Measurements from ENCODE around the gene HSH2D.

The HSH2D gene

GRCh38 chr19:16161840-16162239, 18.4 kb downstream of the HSH2D start:
- Histone ChIP-seq H2BK12ac (ENCODE audit: low read length) (no peak overlapping the region), H4K8ac (ENCODE audit: low read depth, low read length) (no peak overlapping the region), H2BK5ac (ENCODE audit: low read length) (no peak overlapping the region), H3K9ac (ENCODE audit: low read depth, low read length, poor library complexity) (no peak overlapping the region), H3K9me3 (replicated peaks in 1 of 2; ENCODE audit: control insufficient read depth in 2 of 2, insufficient read depth in 1 of 2, low read depth in 1 of 2, low read length in 2 of 2) (no peaks in the 10 kb centered on the region), H2AK5ac (ENCODE audit: low read depth, low read length) (no peak overlapping the region), H3K4me2 (ENCODE audit: insufficient read depth, low read length, poor library complexity, severe bottlenecking) (no peak overlapping the region), H3K4ac (ENCODE audit: low read length) (no peak overlapping the region), H2BK15ac (ENCODE audit: low read length) (no peak overlapping the region), H2AFZ (ENCODE audit: low read length) (no peak overlapping the region), H3K4me3 (ENCODE audit: low read length in 2 of 2) (no peak overlapping the region), H3K14ac (ENCODE audit: low read length) (no peak overlapping the region), H3K23ac (ENCODE audit: low read depth, low read length, poor library complexity) (no peak overlapping the region), H3K79me1 (ENCODE audit: low read depth, low read length) (no peaks in the 10 kb centered on the region), H3K27ac (replicated peaks; ENCODE audit: low read length) (no peak overlapping the region), H3K4me1 (ENCODE audit: control insufficient read depth in 2 of 2, insufficient read depth in 1 of 2, low read depth in 1 of 2, low read length in 2 of 2) (no peaks in the 10 kb centered on the region), H3K18ac (ENCODE audit: low read length) (no peak overlapping the region), H3K27me3 (ENCODE audit: control insufficient read depth in 3 of 3, insufficient read depth in 3 of 3, low read depth in 1 of 3, low read length in 3 of 3) (no peaks in the 10 kb centered on the region), H2BK120ac (ENCODE audit: low read depth, low read length) (no peak overlapping the region), H3K36me3 (replicated peaks in 1 of 2; ENCODE audit: control insufficient read depth in 2 of 2, insufficient read depth in 2 of 2, low read length in 2 of 2) (no peaks in the 10 kb centered on the region), H4K91ac (ENCODE audit: low read depth, low read length, poor library complexity) (no peak overlapping the region)
- DNase-seq (ENCODE audit: low spot score): no peak
- WGBS, 2 donors (ENCODE audit: extremely low coverage in 2 of 2, insufficient read length in 2 of 2, insufficient replicate concordance in 1 of 2): no CpG with 5 or more reads among the region's 3 CpGs

DNA sequence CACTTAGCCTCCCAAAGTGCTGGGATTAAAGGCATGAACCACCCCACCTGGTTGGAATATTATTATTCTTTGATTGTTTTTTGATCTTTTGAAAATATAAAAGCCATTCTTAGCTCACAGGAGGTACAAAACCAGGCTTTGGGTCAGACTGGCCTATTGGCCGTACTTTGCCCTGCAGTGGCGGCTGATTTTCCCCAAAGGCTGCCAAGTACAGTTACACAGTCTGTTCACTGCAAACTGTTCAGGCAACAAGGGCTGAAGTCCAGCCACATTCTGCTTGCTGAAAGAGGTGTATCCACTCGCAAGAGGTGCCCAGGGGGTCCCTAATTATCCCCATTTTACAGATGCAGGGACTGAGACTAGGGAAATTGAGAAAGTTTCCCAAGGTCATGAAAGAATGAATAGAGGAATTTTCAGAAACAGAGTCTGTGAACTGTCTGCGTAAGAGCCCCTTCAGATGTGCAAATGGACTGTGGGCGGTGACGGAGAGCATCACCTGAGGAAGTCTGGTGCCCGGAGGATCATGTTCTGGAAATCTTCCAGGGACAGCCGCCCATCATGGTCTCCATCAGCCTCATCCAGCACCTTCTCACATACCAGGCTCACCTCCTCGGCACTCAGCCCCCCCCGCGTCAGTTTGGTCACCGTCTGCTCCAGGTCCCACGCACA, 20.9 kb downstream of the HSH2D start:
- Histone ChIP-seq H3K23ac (ENCODE audit: low read depth, low read length, poor library complexity) (no peak overlapping the region), H4K91ac (ENCODE audit: low read depth, low read length, poor library complexity) (no peak overlapping the region), H3K4me3 (ENCODE audit: low read length in 2 of 2) (no peak overlapping the region), H3K9me3 (replicated peaks in 1 of 2; ENCODE audit: control insufficient read depth in 2 of 2, insufficient read depth in 1 of 2, low read depth in 1 of 2, low read length in 2 of 2) (no peaks in the 10 kb centered on the region), H3K79me1 (ENCODE audit: low read depth, low read length) (no peaks in the 10 kb centered on the region), H2AFZ (ENCODE audit: low read length) (no peak overlapping the region), H3K14ac (ENCODE audit: low read length) (no peak overlapping the region), H2BK12ac (ENCODE audit: low read length) (no peak overlapping the region), H3K36me3 (replicated peaks in 1 of 2; ENCODE audit: control insufficient read depth in 2 of 2, insufficient read depth in 2 of 2, low read length in 2 of 2) (no peaks in the 10 kb centered on the region), H3K18ac (ENCODE audit: low read length) (no peak overlapping the region), H2BK5ac (ENCODE audit: low read length) (no peak overlapping the region), H3K9ac (ENCODE audit: low read depth, low read length, poor library complexity) (no peak overlapping the region), H2BK120ac (ENCODE audit: low read depth, low read length) (no peak overlapping the region), H4K8ac (ENCODE audit: low read depth, low read length) (no peak overlapping the region), H2BK15ac (ENCODE audit: low read length) (no peak overlapping the region), H3K27ac (replicated peaks; ENCODE audit: low read length) (no peak overlapping the region), H3K4me1 (ENCODE audit: control insufficient read depth in 2 of 2, insufficient read depth in 1 of 2, low read depth in 1 of 2, low read length in 2 of 2) (no peaks in the 10 kb centered on the region), H2AK5ac (ENCODE audit: low read depth, low read length) (no peak overlapping the region), H3K4me2 (ENCODE audit: insufficient read depth, low read length, poor library complexity, severe bottlenecking) (no peak overlapping the region), H3K4ac (ENCODE audit: low read length) (no peak overlapping the region), H3K27me3 (ENCODE audit: control insufficient read depth in 3 of 3, insufficient read depth in 3 of 3, low read depth in 1 of 3, low read length in 3 of 3) (no peaks in the 10 kb centered on the region)
- no CpG with 5 or more reads among the region's 13 CpGs for WGBS, 2 donors (ENCODE audit: extremely low coverage in 2 of 2, insufficient read length in 2 of 2, insufficient replicate concordance in 1 of 2)
- DNase-seq (ENCODE audit: low spot score): no peak

GRCh38 chr19:16166417-16166816, 22.9 kb downstream of the HSH2D start:
- H2BK15ac ChIP-seq (ENCODE audit: low read length): no peak overlapping the region
- no peak overlapping the region for H3K27ac ChIP-seq (replicated peaks; ENCODE audit: low read length)
- H3K27me3 ChIP-seq (ENCODE audit: control insufficient read depth in 3 of 3, insufficient read depth in 3 of 3, low read depth in 1 of 3, low read length in 3 of 3): no peaks in the 10 kb centered on the region
- peaks cover 0 to 2% of the 10 kb centered on the region in 2 donors for H3K9me3 ChIP-seq (replicated peaks in 1 of 2; ENCODE audit: control insufficient read depth in 2 of 2, insufficient read depth in 1 of 2, low read depth in 1 of 2, low read length in 2 of 2)
- H3K79me1 ChIP-seq (ENCODE audit: low read depth, low read length): no peaks in the 10 kb centered on the region
- H3K36me3 ChIP-seq (replicated peaks in 1 of 2; ENCODE audit: control insufficient read depth in 2 of 2, insufficient read depth in 2 of 2, low read length in 2 of 2): no peaks in the 10 kb centered on the region
- no peak overlapping the region for H3K4me2 ChIP-seq (ENCODE audit: insufficient read depth, low read length, poor library complexity, severe bottlenecking)
- H2AK5ac ChIP-seq (ENCODE audit: low read depth, low read length): no peak overlapping the region
- no peak overlapping the region for H4K91ac ChIP-seq (ENCODE audit: low read depth, low read length, poor library complexity)
- no peak for DNase-seq (ENCODE audit: low spot score)
- H3K4me3 ChIP-seq (ENCODE audit: low read length in 2 of 2): no peak overlapping the region
- no peak overlapping the region for H2BK12ac ChIP-seq (ENCODE audit: low read length)
- no peak overlapping the region for H4K8ac ChIP-seq (ENCODE audit: low read depth, low read length)
- H3K14ac ChIP-seq (ENCODE audit: low read length): no peak overlapping the region
- no peak overlapping the region for H3K4ac ChIP-seq (ENCODE audit: low read length)
- H3K18ac ChIP-seq (ENCODE audit: low read length): no peak overlapping the region
- no CpG with 5 or more reads among the region's 1 CpG for whole genome bisulfite sequencing, 2 donors (ENCODE audit: extremely low coverage in 2 of 2, insufficient read length in 2 of 2, insufficient replicate concordance in 1 of 2)
- H2BK120ac ChIP-seq (ENCODE audit: low read depth, low read length): no peak overlapping the region
- H3K23ac ChIP-seq (ENCODE audit: low read depth, low read length, poor library complexity): no peak overlapping the region
- H2AFZ ChIP-seq (ENCODE audit: low read length): no peak overlapping the region
- no peak overlapping the region for H3K9ac ChIP-seq (ENCODE audit: low read depth, low read length, poor library complexity)
- H2BK5ac ChIP-seq (ENCODE audit: low read length): no peak overlapping the region
- no peaks in the 10 kb centered on the region for H3K4me1 ChIP-seq (ENCODE audit: control insufficient read depth in 2 of 2, insufficient read depth in 1 of 2, low read depth in 1 of 2, low read length in 2 of 2)

DNA sequence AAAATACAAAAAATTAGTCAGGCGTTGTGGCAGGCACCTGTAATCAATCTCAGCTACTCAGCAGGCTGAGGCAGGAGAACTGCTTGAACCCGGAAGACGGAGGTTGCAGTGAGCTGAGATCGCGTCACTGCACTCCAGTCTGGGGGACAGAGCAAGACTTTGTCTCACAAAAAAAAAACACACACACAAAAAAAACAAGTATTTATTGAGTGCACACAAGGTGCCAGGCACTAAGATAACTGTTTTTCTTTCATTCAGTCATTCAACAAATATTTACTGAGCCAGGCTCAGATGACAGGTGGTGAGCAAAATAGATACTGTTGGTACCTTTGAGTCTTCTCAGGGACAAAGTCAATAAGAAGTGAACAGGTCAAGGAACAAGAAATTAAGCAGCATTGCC, 23.6 kb downstream of the HSH2D start:
- Histone ChIP-seq H3K23ac (ENCODE audit: low read depth, low read length, poor library complexity) (no peak overlapping the region), H3K79me1 (ENCODE audit: low read depth, low read length) (no peaks in the 10 kb centered on the region), H3K27ac (replicated peaks; ENCODE audit: low read length) (no peak overlapping the region), H4K8ac (ENCODE audit: low read depth, low read length) (no peak overlapping the region), H3K9me3 (replicated peaks in 1 of 2; ENCODE audit: control insufficient read depth in 2 of 2, insufficient read depth in 1 of 2, low read depth in 1 of 2, low read length in 2 of 2) (peaks cover 0 to 2% of the 10 kb centered on the region in 2 donors), H4K91ac (ENCODE audit: low read depth, low read length, poor library complexity) (no peak overlapping the region), H3K4me1 (ENCODE audit: control insufficient read depth in 2 of 2, insufficient read depth in 1 of 2, low read depth in 1 of 2, low read length in 2 of 2) (no peaks in the 10 kb centered on the region), H3K27me3 (ENCODE audit: control insufficient read depth in 3 of 3, insufficient read depth in 3 of 3, low read depth in 1 of 3, low read length in 3 of 3) (no peaks in the 10 kb centered on the region), H3K18ac (ENCODE audit: low read length) (no peak overlapping the region), H2BK15ac (ENCODE audit: low read length) (no peak overlapping the region), H3K4me3 (ENCODE audit: low read length in 2 of 2) (no peak overlapping the region), H2AFZ (ENCODE audit: low read length) (no peak overlapping the region), H3K4ac (ENCODE audit: low read length) (no peak overlapping the region), H3K4me2 (ENCODE audit: insufficient read depth, low read length, poor library complexity, severe bottlenecking) (no peak overlapping the region), H2BK120ac (ENCODE audit: low read depth, low read length) (no peak overlapping the region), H2AK5ac (ENCODE audit: low read depth, low read length) (no peak overlapping the region), H2BK12ac (ENCODE audit: low read length) (no peak overlapping the region), H2BK5ac (ENCODE audit: low read length) (no peak overlapping the region), H3K9ac (ENCODE audit: low read depth, low read length, poor library complexity) (no peak overlapping the region), H3K14ac (ENCODE audit: low read length) (no peak overlapping the region), H3K36me3 (replicated peaks in 1 of 2; ENCODE audit: control insufficient read depth in 2 of 2, insufficient read depth in 2 of 2, low read length in 2 of 2) (no peaks in the 10 kb centered on the region)
- no peak for DNase-seq (ENCODE audit: low spot score)
- no CpG with 5 or more reads among the region's 5 CpGs for WGBS, 2 donors (ENCODE audit: extremely low coverage in 2 of 2, insufficient read length in 2 of 2, insufficient replicate concordance in 1 of 2)

All from neuronal stem cell (in vitro differentiated cells).